ENCODE measurements around the gene CBR1.

DNA sequence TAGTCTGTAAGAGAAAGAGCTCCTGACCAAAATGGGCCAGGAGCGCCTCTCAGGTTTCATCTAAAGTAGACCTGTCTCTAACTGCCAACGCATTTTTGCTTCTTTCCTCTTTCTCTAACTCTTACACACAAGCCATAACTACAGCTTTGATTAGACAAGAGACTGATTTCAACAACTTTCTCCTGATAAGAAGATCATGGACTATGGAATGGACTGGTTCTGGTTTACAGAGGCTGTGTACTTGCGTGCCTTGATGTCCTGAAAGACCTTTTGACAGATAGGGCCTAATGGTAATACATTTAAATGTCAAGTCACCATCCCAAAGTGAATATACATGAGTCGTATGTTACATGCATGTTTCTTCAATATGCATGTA, 5.8 kb upstream of the CBR1 start:
- TF ChIP-seq, protein P1, sequence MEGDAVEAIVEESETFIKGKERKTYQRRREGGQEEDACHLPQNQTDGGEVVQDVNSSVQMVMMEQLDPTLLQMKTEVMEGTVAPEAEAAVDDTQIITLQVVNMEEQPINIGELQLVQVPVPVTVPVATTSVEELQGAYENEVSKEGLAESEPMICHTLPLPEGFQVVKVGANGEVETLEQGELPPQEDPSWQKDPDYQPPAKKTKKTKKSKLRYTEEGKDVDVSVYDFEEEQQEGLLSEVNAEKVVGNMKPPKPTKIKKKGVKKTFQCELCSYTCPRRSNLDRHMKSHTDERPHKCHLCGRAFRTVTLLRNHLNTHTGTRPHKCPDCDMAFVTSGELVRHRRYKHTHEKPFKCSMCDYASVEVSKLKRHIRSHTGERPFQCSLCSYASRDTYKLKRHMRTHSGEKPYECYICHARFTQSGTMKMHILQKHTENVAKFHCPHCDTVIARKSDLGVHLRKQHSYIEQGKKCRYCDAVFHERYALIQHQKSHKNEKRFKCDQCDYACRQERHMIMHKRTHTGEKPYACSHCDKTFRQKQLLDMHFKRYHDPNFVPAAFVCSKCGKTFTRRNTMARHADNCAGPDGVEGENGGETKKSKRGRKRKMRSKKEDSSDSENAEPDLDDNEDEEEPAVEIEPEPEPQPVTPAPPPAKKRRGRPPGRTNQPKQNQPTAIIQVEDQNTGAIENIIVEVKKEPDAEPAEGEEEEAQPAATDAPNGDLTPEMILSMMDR (IDR thresholded peaks at IDR 0.05): no peak
- TF ChIP-seq POLR2A (IDR thresholded peaks at IDR 0.05): no peak

Measured in adrenal gland (tissue), 5 donors.